GM21381 (cell line): ENCODE data around the gene C4BPA.

Source experiments
- ATAC-seq: cut with Tn5 transposase; IDR thresholded peaks from one replicate; pipeline ENCODE4 v1.9.1; 2021; ENCODE audit warnings: mild to moderate bottlenecking, moderate library complexity; ENCODE audit not compliant: unreplicated experiment

Gene C4BPA

GRCh38 chr1:207103892-207104373, at the start of gene C4BPA:
TSS of gene C4BPA (plus strand) at chr1:207104233. CDS start at chr1:207113026, 8,793 bp downstream.
- no peak for ATAC-seq

GRCh38 chr1:207054491-207054890, 49.5 kb upstream of the C4BPA start:
- ATAC-seq, result no peak

DNA sequence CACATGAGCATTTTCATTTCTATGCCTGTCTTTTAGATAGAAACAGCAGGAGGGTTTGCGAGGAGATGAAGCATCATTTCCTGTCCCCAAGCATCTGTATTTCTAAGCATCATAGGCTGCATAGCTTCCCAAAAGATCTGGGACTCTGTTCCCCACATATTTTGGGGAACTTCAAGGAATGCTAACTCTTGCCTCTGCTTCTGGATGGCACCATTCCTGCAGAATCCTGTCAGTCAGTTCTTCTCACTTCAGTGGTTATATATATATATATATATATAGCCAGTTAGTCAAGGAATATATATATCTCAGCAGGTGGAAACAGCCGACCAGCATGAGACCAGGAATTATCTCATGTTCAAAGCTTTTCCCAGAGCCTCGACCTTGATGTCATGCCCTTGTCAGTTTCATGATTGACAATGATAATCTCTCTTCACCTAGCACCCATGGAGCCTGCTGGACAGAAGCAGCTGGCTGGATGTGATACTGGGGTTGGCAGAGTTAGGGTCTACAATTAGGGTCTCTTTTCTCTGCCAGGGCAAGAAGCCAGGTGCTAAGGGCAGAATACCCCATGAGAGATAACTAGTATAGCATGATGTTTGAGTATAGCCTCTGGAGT, 48.5 kb upstream of the C4BPA start:
- no peak for ATAC-seq

DNA sequence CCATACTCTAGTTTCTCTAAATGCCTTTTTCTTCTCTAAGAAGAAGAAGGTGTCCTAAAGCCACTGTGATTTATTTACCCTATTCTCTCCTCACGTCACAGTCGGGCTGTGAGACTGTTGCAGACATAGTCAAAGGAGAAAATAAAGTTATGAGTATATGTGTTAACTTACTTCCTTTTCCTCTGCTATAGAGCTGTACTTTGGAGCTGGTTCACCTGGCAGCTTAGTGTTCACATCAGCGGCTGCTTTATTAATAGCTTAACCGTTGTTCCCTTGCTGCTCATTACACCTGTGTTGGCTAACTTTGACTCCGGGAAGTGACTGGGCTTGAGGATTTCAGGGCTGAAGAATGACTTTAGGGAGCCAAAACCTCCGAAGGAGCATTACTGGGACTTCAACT, 47.4 kb upstream of the C4BPA start:
- no peak for ATAC-seq

GRCh38 chr1:207058252-207058651, 45.8 kb upstream of the C4BPA start:
- no peak for ATAC-seq

- no peak for ATAC-seq
These were observed 44.9 kb upstream of the C4BPA start for GRCh38 chr1:207058878-207059867.

DNA sequence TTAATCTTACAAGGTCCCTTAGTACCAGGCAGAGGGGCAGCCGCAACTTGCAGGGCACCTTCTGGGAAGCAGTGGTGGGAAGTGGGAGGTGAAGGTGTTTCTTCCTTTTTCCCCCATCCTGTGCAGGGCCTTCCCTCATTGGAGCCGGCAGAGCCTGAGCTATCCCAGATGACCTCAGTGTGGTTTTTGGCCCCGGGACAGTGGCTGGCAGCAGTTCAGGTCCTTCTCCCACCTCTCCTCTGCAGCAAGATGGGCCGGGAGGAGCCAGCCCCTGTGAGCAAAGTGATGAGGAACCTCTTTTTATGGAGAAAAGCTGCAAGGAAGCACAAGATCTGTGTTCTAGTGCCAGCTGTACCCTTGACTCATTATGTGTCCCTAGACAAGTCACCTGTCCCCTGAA, 44.2 kb upstream of the C4BPA start:
- ATAC-seq, result no peak

DNA sequence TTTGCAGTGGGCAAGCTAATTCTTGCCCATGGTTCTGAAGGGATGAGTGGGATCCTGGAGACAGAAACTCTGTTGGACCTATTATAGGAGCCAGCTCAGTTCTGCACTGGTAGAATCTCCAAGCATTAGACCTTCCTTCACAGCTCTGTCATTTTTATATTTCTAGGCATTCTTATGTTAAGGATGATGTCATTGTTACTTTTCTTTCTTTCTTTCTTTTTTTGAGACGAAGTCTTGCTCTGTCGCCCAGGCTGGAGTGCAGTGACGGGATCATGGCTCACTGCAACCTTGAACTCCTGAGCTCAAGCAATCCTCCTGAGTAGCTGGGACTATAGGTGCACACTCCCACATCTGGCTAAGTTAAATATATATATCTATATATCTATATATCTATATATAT, 43.4 kb upstream of the C4BPA start:
- ATAC-seq, result no peak

DNA sequence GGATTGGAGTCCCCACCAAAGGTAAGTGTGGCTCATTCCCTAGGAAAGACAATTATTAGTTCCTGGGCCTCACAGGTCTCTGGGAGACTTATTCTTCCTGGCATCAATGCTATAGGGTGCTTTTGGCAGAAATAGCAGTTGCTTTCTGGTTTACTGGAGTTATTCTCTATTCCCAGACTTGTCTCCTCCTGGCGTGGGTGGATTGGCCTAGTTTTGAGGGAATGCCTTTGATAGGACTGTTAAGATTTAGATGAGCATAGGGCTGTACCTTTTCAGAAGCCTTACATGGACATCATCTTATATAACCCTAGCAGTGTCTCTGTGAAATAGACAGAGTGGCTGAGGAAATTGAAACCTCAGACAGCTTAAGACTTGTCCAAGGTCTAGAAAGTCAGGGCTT, 42.0 kb upstream of the C4BPA start:
- no peak for ATAC-seq

DNA sequence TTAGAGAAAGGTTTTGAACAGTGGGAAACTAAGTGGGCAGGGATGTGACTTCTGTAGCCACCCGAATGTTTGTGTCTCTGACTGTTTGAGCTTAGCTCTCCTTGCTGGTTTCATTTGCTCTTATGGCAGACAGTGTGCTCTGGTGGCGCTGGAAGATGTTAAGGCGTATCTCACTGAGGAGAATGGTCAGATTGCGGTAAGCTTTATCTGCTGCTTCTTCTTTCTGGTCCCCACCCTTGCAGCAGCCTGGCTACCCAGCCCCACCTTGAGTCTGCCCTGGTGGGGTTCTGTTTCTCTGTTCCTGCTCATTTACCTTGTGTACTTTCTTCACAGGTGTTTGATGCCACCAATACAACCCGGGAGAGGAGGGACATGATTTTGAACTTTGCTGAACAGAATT, 41.0 kb upstream of the C4BPA start:
- no peak for ATAC-seq

DNA sequence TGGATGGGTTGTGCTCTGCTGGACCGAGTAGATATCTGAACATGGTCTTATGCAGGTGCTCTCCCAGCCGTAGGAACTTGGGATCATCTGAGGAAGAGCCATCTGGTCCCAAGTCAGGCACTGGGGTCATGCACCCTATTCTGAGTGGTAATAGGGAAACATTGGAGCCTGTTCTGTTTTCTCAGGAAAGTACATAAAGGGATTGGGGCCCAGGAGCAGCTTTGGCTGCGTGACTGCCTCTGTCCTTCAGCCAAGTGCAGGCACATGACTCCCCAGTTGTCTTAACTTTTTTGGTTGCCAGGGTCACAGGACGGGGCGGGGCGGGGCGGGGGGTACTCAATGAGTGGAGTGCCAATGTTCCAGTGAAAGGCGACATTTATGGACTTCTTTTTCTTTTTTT, 39.5 kb upstream of the C4BPA start:
- no peak for ATAC-seq

DNA sequence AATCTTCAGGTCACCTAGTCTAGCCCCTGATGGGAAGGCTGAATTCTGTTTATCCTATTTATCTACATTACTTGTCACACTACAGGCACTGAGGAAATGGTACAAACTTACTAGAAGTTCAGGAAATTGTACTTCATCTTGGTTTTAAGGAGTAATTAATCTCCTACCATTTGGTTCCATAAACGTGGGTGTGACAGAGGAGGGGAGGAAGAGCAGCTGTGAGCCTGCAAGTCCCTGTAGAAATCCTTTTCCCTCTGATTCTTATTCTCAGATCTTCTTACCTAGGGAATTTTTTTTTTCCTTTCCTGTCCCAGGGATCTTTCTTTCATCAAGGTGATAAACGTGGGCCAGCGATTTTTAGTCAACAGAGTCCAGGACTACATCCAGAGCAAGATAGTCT, 36.8 kb upstream of the C4BPA start:
- ATAC-seq, result no peak

DNA sequence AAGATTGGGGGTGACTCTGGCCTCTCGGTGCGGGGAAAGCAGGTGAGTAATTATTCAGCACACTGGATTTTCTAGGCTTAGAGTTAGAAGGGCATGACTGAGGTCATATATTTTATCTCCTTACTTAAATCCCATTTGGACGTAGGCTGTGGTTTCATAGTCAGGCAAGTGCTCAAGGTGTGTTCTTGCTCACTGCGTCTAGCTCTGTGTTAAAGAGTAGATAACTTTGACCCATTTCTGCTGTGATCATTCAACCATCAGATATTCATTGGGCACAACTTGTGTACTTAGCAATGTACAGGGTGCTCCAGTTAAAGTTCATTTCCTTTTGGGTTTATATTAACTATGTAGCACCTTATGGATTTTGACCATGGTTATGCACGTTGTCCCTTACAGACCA, 36.4 kb upstream of the C4BPA start:
- ATAC-seq, result no peak

DNA sequence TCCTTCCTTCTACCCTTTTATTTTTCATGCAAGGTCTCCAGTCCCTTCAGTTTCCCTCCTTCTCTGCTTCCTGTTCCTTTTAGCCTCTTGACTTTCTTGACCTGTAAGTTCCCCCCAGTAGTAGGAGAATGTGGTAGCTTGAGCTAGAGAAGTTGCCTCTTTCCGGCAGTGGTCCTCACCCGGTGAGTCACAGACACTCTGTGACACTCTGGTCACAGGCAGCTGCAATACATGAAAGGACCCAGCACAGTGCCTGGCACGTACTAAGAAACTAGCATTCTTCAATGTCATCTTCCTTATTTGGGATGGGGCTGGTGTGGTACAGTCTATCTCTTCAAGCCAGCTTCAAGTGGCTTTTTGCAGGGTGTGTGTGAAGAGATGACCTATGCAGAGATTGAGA, 35.0 kb upstream of the C4BPA start:
- no peak for ATAC-seq

- ATAC-seq, result no peak
These were observed 34.1 kb upstream of the C4BPA start for GRCh38 chr1:207069858-207070506.

DNA sequence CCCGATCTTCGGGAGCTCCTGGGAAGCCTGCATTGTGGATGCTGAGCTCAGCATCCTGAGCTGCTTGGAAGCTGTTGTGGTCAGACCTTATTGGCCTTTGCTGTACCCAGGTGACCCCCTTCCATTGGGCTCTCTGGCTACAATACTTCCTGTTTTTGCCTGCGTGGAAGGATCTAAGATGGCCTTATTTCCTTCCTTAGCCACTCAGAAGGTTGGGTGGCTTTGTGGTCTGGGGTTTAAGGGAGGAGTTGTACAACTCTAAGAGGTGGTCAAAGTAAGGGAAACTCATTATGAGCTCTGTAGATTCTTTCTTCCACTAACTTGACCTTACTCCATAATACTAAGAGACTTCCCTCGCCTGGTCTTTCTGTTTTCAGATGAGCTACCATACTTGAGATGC, 33.2 kb upstream of the C4BPA start:
- ATAC-seq, result no peak

DNA sequence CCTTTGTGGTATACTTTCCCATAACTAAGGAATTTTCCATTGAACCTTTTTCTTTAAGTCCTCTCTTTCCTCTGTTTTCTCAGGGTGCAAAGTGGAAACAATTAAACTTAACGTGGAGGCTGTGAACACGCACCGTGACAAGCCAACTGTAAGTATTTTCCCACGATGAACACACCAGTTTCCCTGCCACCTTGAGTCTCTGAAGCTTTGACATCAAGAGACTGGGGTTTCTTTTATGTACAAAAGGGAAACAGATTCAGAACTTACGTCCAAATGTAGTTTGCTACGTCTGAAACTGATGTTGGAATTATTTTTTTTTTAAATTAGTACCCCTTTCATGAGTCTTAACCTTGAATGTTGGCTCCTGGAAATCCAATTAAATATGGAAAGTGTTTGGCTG, 32.6 kb upstream of the C4BPA start:
- no peak for ATAC-seq

DNA sequence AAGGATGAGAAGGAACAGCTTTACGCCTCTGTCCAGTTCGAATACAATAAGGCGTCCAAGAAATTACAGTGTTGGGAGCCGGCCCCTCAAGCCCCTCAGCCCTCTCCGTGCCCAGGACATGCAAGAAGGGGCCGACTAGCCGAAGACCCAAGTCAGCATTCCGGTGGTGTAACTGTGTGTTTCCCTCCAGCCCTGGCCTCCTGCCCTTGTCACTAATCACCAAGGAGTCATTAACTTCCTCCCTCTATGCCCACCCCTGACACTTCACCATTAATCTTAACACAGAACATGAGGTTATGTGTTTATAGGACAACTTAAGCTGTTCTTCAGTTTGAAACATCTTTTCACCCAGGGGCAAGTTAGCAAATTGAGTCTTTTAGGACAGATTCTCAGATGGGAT, 31.8 kb upstream of the C4BPA start:
- ATAC-seq, result no peak

DNA sequence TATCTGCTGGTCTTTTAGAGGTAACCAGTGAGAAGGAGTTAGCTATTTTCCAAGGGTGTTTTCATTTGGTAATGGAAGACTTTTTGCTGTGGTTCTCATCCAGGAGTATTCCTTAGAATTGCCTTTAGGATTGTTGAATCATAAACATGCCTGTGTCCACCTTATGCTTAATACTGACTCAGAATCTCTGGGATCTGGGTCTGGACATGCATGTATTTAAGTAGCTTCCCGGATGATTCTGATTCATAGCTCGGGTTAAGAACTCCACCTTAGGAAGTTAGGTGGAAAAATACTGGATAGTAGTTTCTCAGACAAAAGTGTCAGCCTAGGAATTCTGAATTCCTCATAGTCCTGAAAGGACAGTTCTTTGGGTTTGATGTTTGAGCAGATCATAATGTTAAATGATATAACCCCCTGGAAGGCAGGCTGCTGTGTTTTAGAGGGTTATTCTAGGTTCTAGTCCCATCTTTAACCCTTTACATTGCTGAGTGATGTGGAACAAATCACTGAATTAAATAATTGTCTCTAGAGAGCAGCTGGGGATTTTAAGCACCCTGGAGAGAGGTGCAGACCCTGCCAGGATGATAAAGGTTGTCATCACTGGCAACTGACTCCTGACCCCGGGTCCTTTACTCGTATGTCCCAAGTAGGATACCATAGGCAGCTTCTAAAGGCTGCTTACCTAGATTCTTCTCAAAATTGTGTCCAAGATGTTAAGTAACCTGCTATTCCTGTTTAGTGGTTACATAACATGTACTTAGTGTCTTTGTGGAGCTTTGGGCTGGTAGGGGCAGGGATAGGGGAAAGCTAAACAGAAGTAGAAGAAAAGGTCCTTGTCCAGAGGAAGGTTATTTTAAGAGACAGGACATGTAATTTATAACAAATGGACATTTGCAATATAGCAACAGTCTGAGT, 29.9 kb upstream of the C4BPA start:
- no peak for ATAC-seq

DNA sequence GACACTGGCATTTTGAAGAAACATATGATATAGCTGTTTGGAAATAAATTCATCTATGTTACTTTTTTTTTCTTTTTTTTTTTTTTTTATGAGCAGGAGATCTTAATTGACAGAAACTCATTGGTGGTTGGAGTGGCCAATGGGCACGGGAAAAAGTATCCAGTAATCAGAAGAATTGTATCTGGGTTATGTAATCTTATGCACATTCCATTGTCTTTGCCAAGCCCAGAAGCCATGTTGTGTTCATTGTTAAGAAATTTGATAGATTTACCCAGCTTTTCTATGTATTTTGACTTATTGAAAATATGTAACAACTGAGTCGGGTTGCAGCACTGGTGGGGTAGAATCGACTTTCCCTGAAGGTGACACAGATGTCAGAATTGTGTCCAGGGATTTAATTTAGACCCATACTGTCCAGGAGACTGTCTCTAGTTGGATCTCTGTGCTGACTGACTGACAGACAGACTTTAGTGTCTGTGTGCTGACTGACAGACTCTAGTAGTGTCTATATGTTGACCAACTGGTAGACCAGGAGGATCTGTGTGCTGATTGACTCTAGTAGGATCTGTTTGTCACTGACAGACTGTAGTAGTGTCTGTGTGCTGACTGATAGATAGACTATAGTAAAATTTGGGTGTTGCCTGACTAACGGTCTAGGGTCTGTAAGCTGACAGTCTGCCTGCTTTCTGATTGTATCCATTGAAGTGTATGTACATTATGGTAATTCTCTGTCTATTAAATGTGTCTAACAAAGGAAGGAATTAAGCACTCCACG, 27.7 kb upstream of the C4BPA start:
- ATAC-seq, result no peak
